GM19023 (cell line): ENCODE results near the gene LEFTY1.
"Not testable (repeated sequence)": the region's sequence is repeated elsewhere in the genome, so short reads cannot be mapped to it uniquely, and the experiment has no call there.

Experiments used
- ATAC-seq: cut with Tn5 transposase; IDR thresholded peaks from one replicate; pipeline ENCODE4 v1.9.1; 2021; ENCODE audit warnings: mild to moderate bottlenecking, moderate library complexity; ENCODE audit not compliant: unreplicated experiment

LEFTY1 gene

GRCh38 chr1:225850370-225850769, 38.6 kb downstream of the LEFTY1 start:
- ATAC-seq, result no peak

- no peak for ATAC-seq
Observed at GRCh38 chr1:225849925-225850324, 39.0 kb downstream of the LEFTY1 start.

GRCh38 chr1:225848030-225848955, 40.7 kb downstream of the LEFTY1 start:
- ATAC-seq, result peak; percentile 66

- no peak for ATAC-seq
Observed at GRCh38 chr1:225847610-225848009, 41.3 kb downstream of the LEFTY1 start.

- no peak for ATAC-seq
Observed at GRCh38 chr1:225846331-225847310, 42.3 kb downstream of the LEFTY1 start.

- no peak for ATAC-seq
Observed at GRCh38 chr1:225845571-225846259, 43.2 kb downstream of the LEFTY1 start.

- no peak for ATAC-seq
Observed at GRCh38 chr1:225845097-225845496, 43.8 kb downstream of the LEFTY1 start.

GRCh38 chr1:225844236-225845061, 44.5 kb downstream of the LEFTY1 start:
- no peak for ATAC-seq

- no peak for ATAC-seq
Observed at GRCh38 chr1:225843426-225843795, 45.5 kb downstream of the LEFTY1 start.

GRCh38 chr1:225842788-225843425, 46.0 kb downstream of the LEFTY1 start:
- ATAC-seq, result no peak

- ATAC-seq, result no peak
Observed at GRCh38 chr1:225842074-225842473, 46.9 kb downstream of the LEFTY1 start.

- ATAC-seq, result no peak
Observed at GRCh38 chr1:225840713-225841112, 48.2 kb downstream of the LEFTY1 start.

GRCh38 chr1:225840223-225840610, 48.7 kb downstream of the LEFTY1 start:
- ATAC-seq, result no peak

GRCh38 chr1:225838793-225839192, 50.2 kb downstream of the LEFTY1 start:
- ATAC-seq, result no peak

GRCh38 chr1:225836296-225836695, 52.6 kb downstream of the LEFTY1 start:
- not testable (repeated sequence) for ATAC-seq
